GM18909 (cell line): ENCODE results near the gene SLC22A1.
"Not testable (repeated sequence)": the region's sequence is repeated elsewhere in the genome, so short reads cannot be mapped to it uniquely, and the experiment has no call there.

Source experiments
- ATAC-seq: cut with Tn5 transposase; IDR thresholded peaks from one replicate; pipeline ENCODE4 v1.9.1; 2021; ENCODE audit warnings: mild to moderate bottlenecking; ENCODE audit not compliant: unreplicated experiment, poor library complexity

The SLC22A1 gene

DNA sequence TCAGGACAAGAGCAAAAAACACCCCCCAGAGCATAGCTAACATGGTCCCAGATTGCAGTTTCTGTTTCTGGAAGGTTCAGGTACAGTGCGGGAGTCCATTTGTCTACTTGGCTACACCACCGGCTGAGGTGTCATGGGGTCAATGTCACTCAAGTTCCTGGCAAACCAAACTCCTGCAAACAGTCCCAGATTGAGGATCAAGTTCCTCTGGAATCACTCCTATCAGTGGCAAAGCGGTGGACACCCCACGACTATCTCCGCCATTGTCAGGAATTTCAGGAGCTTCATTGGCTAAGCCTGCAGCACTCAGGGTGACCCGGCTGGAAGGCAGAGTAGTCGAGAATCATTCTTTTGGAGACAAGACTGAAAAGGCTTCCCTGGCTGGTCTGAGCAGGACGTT lies 41.8 kb downstream of the SLC22A1 start:
- no peak for ATAC-seq

GRCh38 chr6:160163912-160164311 lies 42.3 kb downstream of the SLC22A1 start:
- ATAC-seq = no peak

GRCh38 chr6:160165928-160166327 lies 44.3 kb downstream of the SLC22A1 start:
- ATAC-seq = not testable (repeated sequence)

DNA sequence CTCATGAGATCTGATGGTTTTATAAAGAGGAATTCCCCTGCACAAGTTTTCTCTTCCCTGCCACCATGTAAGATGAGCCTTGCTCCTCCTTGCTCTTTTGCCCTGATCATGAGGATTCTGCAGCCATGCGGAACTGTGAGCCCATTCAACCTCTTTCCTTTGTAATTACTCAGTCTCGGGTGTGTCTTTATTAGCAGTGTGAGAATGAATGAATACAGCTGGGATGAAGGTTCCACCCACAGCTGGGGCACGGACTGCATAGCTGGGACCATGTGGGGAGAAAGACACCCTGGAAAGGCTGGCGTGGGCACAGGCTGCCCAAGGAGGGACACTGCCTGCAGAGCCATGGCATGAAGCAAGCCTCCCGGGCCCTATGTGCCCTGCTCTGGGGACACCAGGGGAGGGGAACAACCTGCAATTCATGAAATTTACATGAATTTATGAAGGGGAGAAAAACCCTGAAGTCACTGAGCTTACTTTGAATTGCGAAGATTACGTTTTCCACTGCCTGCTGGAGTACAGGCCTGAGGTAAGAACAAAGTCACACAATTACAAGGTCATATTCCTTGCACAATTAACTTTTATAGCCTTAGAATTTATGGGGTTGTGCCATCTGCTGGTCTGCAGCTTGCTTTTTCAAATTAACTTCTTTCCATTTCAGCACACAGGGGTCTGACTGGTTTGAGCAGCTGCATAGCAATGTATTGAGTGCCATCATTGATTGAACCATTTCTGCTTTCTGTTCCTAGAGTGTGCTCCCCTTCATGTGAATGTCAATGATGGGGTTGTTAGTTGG lies 46.2 kb downstream of the SLC22A1 start:
- ATAC-seq = no peak

DNA sequence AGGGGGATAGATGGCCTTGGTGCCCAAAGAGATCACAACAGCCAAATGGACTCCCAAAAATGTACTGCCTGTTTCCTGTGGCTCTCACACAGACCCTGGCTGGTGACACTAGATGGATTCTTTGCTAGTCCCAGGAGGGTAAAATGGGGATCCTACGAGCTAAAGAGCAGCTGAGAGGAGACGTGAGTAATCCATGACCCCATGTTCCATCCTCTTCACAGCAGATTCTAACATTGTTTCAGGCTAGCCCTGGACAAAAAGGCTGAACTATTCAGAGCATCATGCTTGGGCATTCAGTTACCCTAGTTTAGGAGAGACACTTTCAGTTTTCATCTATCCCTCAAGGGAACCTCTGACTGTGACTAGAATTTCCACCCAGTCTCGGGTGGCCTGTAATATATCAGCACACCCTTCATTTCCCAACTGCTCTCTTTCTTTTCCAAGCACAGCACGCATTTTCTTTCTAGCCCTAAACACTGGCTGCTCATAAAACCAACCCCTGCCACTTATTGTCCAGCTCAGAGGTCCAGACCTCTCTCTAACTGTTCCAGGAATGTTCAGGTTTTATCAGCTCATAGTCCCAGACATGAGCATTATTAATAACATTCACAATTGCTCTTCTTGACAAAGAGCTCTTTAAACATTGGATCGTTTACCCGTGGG lies 48.5 kb downstream of the SLC22A1 start:
- no peak for ATAC-seq

DNA sequence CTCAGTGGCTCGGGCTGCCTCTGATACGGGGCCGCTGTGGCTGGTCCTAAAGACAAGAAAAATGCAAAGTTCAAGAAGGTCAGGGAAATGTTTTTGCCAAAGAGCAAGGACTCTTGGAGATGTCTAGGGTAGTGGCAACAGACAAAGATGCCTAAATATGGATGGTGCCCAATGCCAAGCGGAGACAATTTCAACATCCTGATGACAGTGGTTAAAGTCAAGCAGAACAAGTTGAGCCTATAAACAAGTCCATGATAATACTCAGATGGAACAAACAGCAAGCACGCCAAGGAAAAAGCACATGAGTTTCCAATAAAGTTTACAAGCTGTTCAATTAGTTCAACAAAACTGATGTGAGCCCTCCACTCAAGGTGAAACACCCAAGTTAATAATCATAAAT lies 51.1 kb downstream of the SLC22A1 start:
- no peak for ATAC-seq

DNA sequence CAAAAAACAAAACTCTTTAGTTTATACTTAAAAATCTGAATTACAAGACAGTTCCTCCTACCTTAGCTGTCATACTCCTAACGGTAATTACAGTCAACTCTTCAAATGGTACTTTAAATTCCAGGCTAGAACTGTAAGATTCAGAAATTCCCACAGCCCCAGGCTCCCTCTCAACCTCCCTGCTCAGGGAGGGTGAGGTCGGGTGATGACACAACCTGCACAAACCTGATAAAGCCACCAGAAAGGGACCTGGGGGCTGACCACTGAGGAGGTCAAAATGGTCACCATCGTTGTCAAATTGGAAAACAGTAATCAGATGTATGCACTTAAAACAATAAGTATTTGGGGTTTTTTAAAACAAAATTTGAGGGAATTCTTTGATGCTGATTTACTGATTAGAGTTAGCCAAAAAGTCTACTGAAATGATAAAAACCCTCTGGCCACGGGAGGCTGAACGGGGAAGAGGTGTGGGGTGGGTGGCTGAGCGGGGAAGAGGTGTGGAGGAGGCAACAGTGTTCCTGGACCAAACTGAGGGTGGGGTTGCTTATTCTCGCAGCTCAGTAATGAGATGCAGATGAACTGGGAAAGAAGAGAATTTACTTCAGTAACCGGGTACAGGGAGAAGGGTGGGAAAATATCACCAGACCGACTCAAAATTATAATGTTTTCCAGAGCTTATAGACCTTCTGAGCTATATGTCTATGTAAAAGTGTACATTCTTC lies 52.4 kb downstream of the SLC22A1 start:
- no peak for ATAC-seq

- ATAC-seq = no peak
These were observed 53.1 kb downstream of the SLC22A1 start for GRCh38 chr6:160174681-160175080.

GRCh38 chr6:160177220-160177619 lies 55.6 kb downstream of the SLC22A1 start:
- ATAC-seq = no peak

DNA sequence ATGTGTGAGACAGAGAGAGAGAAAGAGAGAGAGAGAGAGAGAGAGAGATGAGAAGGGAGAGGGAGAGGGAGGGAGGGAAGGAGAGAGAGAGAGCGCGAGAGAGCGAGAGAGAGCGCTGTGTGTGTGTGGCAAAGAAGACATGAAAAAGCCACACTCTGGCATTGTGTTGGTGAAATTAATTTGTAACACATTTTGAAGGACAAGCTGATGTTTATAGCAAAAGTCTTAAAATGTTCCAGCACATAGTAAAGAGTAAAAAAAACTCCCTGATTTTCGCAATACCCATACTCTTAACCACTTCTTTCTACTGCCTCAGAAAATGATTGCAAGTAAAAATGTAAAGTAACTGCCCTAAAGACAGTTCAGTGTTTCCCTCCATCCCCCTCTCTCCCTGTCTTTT lies 56.7 kb downstream of the SLC22A1 start:
- ATAC-seq = no peak

DNA sequence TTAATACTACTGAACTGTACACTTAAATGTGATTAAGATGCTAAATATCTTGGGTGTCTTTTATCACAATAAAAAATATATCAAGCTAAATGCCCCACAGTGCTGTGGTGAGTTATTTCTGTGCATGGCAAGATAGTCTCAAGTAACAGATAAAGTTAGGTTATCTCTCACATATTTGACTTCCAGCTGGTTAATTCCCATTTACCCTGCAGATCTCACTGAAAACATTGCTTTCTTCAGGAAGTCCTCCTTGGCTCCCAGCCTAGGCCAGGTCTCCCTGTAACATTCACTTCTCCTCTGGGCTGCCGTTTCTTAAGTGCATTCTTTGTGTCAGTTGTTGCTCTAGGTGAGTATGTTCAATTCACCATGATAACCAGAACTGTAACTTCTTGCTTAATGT lies 59.1 kb downstream of the SLC22A1 start:
- no peak for ATAC-seq

- ATAC-seq = no peak
These were observed 67.2 kb downstream of the SLC22A1 start for GRCh38 chr6:160188773-160189172.

DNA sequence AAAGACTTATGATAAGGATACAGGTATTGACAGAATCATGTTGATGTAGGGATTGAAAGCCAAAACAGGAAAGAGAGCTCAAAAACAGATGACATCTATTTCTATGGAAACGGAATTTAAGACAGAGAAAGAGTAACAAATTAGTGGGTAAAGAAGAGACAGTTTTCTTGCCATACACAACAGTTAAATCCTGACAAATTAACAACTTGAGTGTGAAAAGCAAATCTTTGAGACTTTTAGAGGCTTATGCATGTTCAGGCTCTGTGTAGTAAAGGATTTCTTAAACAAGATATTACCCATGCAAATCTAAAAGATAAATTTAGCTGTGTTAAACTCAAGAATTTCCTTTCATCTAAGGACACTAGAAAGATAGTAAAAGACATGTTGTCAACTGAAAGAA lies 68.5 kb downstream of the SLC22A1 start:
- ATAC-seq = no peak

GRCh38 chr6:160190973-160191372 lies 69.4 kb downstream of the SLC22A1 start:
- ATAC-seq = no peak

GRCh38 chr6:160192840-160193239 lies 71.2 kb downstream of the SLC22A1 start:
- no peak for ATAC-seq

DNA sequence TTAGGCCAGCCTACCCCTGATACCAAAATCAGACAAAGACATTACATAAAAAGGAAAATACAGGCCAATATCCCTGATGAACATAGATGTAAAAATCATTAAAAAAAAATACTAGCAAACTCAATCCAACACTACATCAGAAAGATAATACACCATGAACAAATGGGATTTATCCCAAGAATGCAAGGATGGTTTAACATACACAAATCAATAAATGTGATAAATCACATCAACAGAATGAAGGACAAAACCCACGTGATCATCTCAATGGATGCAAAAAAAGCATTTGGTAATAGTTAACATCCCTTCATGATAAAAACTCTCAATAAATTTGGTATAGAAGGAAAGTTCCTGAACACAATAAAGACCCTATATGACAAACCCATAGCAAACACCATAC lies 73.2 kb downstream of the SLC22A1 start:
- ATAC-seq = no peak

DNA sequence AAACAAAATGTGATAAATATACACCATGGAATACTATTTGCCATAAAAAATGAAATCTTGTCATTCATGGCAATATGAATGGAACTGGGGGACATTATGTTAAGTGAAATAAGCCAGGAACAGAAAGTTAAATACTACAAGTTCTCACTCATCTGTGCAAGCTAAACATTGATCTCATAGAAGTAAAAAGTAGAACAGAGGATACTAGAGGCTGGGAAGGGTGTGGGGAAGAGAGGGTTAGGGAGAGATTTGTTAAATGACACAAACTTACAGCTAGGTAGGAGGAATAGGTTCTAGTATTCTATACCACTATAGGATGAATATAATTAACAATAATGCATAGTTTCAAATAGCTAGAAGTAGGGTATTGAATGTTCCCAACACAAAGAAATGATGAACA lies 76.0 kb downstream of the SLC22A1 start:
- no peak for ATAC-seq

DNA sequence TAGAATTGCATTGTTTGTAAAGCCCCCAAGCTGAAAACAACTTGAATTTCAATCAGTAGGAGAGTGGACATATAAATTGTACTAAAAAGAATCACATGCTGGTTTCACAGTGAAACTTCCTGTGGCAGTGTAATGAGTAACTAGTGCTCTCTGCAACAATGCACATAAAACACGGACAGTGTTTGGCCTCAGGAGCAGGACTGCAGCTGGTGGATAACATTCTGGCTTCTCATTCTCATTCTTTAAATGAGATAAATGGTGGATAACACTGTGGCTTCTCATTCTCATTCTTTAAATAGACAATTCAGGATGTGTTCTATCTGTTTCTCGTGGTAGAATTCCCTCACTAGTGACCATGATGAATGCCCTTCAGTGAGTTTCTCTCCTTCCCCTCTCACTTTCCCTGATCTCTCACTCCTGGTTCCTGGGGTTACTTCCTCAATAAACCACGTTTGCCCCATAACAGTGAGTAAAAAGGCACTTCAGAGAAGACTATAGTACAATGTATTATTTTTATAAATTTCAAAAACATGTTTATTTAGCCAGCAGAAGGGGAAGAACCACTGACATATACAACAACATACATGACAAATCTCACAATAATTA lies 77.1 kb downstream of the SLC22A1 start:
- peak; percentile 98 for ATAC-seq

GRCh38 chr6:160201061-160201460 lies 79.4 kb downstream of the SLC22A1 start:
- no peak for ATAC-seq

GRCh38 chr6:160202411-160202810 lies 80.8 kb downstream of the SLC22A1 start:
- no peak for ATAC-seq

DNA sequence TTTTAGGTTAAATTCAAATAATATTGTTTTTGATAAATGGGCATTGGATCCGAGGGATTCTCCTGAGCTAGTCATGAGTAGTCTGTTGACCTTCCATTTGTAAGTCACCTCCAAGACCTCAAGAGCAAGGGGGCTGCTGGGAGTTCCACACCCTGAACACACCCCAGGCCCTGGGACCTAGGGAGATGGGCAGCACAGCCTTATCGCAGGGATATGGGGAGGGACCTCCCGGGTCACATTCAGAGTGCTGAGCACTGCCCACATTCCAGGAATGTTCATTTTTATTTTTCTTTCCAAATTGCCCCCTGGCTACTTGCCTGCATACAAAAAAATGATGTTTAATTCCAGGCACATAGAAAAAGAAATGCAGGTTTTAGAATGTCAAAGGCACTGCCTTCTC lies 81.5 kb downstream of the SLC22A1 start:
- no peak for ATAC-seq
